Measurements from ENCODE around the gene LONRF3. TPM values are rescaled to one million over a fixed set of nuclear protein-coding genes. Genes with fewer than 3 reads are reported as not detected.

Gene LONRF3
- total RNA-seq: 0.29 TPM in 1 of 2 replicates, not detected in the other

GRCh38 chrX:118974088-118974907 is at the start of gene LONRF3:
LONRF3 (plus strand) TSS chrX:118974618; CDS start chrX:118974781, 163 bp downstream.

Other genes with a start within 250 kb of the LONRF3 start
- gene IL13RA1, start 247.0 kb upstream of the LONRF3 start, total RNA-seq: 28.8 and 35.8 TPM in 2 replicates
- not detected in 2 replicates for gene ZCCHC12, start 150.8 kb upstream of the LONRF3 start, total RNA-seq
- not detected in 2 replicates for gene CT47C1, start 98.4 kb downstream of the LONRF3 start, total RNA-seq
- gene KIAA1210, start 153.2 kb downstream of the LONRF3 start, total RNA-seq: not detected in 2 replicates

Measured in myometrial cell (primary cell).